HG03469 (cell line): ENCODE data around the gene GMEB2.

Experiments
- ATAC-seq: cut with Tn5 transposase; IDR thresholded peaks from one replicate; pipeline ENCODE4 v1.9.1; 2021; ENCODE audit warnings: mild to moderate bottlenecking, moderate library complexity, moderate number of reproducible peaks; ENCODE audit not compliant: unreplicated experiment

Gene GMEB2

GRCh38 chr20:63547725-63548480, 79.0 kb downstream of the GMEB2 start, which contains the start of gene SRMS:
TSS of gene SRMS (minus strand) at chr20:63547749. CDS start at chr20:63547463, 286 bp downstream.
- no peak for ATAC-seq

- no peak for ATAC-seq
Observed at GRCh38 chr20:63546956-63547724, 79.8 kb downstream of the GMEB2 start.

DNA sequence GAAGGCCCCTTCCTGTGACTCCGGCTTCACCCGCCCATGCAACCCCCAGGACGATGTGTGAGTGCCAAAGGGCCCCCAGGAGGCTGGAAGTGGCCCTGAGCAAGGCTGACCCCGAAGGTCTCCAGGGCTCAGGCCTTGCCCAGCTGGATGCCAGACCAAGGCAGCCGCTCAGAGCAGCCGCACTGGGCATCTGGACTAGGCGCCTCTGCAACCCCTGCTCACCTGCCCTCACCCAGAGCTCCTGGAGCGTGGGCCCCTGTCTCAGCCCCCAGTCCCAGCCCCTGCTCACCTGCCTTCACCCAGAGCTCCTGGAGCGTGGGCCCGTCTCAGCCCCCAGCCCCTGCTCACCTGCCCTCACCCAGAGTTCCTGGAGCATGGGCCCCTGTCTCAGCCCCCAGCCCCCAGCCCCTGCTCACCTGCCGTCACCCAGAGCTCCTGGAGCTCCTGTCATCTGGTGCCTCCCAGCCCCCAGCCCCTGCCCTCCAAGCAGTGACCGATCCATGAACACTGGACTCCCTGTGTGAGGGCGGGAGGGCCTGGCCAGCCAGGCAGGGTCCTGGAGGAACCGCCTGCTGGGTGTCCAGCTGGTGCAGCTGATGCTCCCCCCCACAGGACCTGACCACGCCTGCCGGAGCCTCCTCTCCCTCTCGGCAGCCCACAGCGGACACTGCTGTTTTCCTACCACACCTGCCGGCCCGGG, 80.5 kb downstream of the GMEB2 start:
- no peak for ATAC-seq

DNA sequence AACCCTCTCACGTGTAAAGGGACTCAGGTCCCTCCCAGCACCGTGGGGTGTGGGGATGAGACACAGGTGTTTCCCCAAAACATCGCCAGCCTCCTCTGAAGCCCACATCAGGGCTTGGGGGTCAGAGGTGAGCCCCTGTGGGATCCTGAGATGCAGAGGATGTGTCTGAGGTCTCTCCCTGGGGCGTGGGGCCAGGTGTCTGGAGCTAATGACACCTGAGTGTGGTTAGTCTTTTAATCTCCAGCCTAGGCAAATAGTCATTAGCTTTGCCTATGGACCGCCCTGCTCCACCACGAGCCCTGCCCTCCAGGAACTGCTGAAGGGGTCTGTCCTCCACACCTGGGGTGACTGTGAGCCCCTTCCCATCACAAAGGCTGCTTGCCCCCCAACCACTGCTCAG, 81.1 kb downstream of the GMEB2 start:
- no peak for ATAC-seq

DNA sequence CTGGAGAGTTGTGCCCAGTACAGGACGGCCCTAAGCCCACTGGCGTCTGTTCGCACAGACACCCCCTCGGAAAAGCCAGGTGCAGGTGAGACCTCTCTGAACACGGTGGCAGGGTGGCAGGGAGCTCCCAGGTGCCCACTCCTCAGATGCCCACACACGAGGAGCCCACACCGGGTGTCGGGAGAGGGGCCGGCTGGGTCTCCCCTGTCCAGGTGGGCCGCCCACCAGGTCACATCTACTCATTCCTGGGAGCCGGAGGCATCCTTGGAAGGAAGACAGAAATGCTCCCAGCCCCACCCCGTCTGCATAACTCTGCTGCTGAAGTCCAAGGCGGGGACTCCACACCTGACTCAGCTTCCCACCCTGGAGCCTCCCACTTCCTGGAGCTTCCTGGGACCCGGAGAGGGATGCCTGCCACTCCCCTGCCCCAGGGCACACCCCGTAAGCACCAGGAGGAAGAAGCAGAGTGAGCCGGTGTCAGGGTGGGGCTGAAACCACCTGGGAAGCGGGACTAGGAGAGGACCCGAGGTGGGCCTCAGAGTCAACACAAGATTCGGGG, 81.9 kb downstream of the GMEB2 start:
- ATAC-seq, result no peak

DNA sequence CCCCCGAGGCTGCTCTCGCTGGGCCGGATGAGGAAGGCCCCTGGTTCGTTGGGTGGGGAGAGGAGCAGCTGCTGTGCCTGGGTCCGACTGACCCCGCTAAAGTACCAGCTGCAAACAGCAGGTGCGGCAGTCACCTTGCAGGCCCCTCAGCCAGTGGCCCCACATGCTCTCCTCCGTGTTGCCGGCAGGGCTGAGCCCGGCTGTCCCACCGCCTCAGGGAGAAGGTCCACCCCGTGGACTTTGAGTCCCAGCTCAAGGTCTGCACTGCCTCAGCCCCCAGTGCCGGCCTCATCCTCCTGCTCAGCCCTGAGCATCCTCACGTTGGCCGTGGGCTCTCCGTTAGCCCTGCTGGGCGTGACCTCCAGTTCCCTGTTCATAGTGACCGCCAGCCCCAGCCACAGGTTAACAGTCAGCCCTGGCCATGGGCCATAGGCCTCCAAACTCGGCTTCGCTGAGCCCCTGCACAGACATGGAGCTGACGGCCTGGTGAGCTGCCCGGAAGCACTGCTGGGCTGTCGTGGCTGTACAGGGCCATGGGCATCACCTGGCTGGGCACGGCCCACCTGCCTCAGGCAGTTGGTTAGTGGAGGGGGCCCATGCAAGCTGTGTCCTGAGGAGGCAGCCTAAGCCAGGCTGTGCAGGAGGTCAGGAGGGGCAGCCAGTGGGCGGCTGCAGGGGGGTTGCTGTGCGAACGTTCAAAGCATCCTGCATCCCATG, 82.5 kb downstream of the GMEB2 start:
- no peak for ATAC-seq

DNA sequence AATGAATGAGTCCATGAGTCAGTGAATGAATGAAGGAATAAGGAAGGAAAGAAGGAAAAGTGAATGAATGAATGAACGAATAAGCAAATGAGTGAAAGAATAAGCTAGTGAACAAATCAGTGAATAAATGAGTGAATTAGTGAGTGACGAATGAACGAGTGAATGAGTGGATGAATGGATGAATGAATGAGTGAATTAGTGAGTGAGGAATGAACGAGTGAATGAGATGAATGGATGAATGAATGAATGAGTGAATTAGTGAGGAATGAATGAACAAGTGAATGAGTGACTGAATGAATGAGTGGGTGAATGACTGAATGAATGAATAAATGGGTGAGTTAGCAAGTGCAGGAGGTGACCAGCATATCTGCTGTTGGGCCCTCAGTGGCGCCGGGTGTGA, 83.2 kb downstream of the GMEB2 start:
- no peak for ATAC-seq

DNA sequence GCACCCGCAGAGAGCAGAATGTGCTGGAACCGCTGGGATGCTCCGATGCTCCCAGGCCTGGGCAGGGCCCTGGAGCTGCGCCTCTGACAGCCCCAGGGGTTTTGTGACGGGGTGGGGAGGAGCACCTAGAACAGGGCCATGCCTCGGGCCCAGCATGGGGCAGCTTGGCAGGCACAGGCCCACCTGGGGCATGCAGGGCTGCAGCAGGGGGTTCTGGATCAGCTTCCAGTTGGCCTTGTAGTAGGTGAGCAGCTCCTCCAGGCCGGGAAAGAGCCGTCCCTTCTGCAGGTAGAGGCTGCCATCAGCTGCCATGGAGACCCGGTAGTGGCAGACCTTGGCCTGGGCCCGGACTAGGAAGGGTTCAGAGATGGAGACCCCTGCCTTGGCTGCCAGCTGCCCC, 83.8 kb downstream of the GMEB2 start:
- no peak for ATAC-seq

GRCh38 chr20:63542696-63543095, 84.2 kb downstream of the GMEB2 start:
- ATAC-seq, result no peak

DNA sequence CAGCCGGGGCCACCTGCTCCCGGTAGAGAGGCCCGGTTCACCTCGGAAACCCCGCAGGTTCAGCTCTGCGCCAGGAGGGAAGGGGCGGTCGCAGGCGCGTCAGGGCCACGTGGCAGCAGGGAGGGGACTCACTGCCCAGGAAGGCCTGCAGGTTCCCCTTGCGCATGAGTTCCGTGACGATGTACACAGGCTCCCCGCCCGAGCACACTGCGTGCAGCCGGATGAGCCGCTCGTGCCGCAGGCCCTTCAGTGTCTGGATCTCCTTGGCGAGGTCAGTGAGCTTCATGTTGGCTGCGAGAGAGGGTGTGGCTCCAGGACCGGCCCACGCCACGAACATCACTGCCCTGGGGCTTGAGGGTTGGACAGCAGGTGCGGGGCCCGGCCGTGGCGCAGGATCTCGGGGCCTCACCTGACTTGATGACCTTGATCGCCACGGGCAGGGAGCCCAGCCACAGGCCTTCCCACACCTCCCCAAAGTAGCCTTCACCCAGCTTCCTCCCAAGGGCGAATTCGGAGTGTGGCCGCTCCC, 84.8 kb downstream of the GMEB2 start:
- no peak for ATAC-seq

DNA sequence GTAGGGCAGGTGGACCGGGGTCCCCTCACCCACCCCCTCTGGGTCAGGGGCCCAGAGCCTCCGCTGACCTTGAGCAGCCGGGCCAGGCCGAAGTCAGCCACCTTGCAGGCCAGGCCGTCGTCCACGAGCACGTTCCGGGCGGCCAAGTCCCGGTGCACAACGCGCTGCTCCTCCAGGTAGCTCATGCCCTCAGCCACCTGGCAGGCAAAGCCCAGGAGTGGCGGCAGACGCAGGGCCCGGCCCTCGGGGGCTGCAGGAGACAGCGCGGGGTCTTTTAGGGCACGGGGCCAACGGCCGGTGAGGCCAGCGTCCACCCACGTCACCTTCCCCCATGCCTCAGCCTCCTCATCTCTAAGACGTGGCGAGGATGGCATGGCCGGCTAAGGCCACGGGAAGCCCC, 85.5 kb downstream of the GMEB2 start:
- ATAC-seq, result no peak

DNA sequence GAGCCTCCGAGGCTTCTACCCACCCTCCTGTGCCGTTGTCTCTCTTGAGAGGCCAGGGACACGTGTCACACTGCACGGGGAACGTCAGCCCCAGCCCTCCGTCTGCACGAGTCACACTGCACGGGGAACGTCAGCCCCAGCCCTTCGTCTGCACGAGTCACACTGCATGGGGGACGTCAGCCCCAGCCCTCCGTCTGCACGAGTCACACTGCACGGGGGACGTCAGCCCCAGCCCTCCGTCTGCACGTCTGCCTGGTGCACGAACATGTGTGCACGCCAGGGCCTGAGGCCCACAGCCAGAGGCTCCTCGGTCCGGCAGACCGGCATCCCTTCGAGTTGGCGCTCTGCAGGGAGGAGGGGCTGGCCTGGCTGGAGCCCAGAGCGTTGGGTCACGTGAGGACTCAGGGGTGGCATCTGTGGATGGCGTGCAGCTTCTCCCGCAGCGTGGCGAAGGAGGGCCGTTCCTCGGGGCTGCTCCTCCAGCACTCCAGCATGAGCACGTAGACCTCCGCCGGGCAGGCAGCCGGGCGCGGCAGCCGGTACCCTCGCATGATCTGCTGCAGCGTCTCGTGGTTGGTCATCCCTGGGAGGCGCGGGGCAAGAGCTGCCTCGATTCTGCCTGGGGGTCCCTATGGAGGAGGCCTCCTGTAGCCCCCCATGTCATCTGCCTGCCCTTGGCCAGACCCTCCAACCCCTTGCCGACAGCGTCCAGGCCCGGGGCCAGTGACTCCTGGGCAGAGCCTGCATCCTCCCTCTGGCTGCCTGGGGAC, 86.3 kb downstream of the GMEB2 start:
- no peak for ATAC-seq

DNA sequence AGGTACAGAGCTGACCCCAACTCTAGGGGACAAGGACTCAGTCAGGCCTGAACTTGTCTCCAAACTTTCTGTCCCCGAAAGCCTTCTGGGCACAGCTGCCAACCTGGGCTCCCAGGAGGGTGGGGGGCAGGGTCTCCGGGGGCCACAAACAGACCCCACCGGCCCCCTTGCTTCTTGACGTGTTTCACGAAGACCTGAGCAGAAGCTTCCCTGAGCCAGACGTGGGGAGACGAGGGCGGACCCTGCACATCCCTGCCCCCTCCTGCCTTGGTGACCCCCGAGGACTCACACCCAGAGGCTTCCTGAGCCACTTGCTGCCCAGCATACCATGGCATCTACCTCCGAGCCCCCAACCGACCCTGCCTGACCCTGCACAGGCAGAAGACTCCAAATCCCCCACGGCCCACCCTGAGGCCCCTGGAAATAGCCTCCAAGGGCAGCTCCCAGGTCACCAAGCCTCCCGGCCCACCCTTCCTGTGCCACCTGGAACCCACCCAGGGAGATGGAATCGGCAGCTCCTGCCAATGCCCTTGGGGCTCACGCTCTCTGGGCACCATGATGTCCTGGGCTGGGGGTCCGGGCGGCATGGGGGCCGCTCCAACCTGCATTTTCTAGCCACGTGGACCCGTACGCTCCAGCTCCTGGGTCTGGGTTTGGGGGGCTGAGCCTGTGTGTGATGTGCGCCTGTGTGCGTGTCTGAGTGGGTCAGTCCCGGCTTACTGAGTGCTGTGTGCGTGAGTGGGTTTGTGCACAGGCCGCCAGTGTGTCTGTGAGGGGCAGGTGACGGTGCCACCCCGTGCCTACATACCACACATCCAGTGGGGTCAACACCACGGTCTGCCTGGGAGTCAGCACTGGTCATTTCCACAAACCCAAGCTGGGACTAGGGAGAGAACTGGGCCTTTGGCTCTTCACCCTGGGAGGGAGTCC, 87.2 kb downstream of the GMEB2 start:
- no peak for ATAC-seq

GRCh38 chr20:63539092-63539430, 87.8 kb downstream of the GMEB2 start:
- no peak for ATAC-seq

DNA sequence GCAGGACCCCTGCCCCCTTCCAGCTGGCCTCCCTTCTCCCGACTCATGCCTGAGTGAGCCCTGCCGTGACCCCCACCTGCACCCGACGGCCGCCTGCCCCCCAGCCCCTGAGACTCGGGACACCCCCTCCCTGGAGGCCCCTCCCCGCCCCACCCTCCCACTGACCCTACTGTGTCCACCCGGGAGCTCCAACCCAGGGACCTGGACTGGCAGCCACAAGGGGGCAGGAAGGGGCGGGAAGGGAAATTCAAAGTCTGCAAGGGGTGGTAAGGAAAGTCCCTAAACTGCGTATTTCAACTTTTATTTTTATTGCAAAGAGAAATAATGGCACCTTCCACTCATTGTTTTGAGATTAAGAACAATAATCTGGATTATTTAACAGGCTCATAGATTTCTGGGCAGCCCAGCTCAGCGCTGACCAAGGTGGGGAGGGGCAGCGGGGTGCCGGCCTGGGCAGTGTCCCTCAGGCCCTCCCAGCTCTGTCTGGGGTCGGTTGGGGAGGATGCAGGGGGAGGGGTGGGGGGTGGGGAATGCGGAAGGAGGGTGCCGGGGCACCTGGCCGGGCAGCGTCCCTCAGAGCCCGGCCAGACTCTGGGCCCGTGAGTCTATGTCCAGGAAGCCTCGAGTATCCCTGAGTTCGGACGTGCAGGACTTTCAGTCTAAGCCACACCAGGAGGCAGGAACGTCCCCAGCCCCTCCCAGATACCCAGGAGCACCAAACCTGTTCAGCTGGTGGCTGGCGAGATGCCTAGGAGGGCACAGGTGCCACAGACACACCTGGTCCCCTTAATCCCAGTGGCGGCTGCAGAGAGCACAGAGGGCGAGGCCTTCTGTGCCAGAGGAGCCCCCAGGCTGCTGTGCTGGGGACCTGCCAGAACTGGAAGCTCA, 88.5 kb downstream of the GMEB2 start:
- no peak for ATAC-seq
